SK-N-SH (cell line): ENCODE data around the gene DIRAS2. TPM values are rescaled to one million over a fixed set of nuclear protein-coding genes. Genes with fewer than 3 reads are reported as not detected.

Source experiments
- CTCF ChIA-PET: fragments of 300-600, 350-600 bp; formaldehyde crosslinking; extraction: SDS; loops from one replicate; lab custom pipeline; 2021; lab: Yijun Ruan, JAX
- POLR2A ChIA-PET: fragments of 350-600 bp; sonication (Branson Sonifier 250); formaldehyde crosslinking; extraction: SDS; loops from one replicate; lab custom pipeline; 2020; ENCODE audit warnings: antibody characterized with exemption, inconsistent platforms; lab: Yijun Ruan, JAX
- DNase-seq: peaks from one replicate; pipeline ENCODE4 v3.0.0; 2012
- H2AFZ ChIP-seq: fragments of 200-600 bp; sonication (generic); 2 replicates; pipeline ENCODE4 v1.8.1; 2016; ENCODE audit warnings: antibody characterized with exemption, mild to moderate bottlenecking, low read depth
- H3F3A ChIP-seq: fragments of 200-600 bp; sonication (generic); replicated peaks from 2 replicates; pipeline ENCODE3; 2016; ENCODE audit warnings: antibody characterized with exemption, mild to moderate bottlenecking; ENCODE audit not compliant: insufficient read depth
- H3K27ac ChIP-seq, 2 experiments: fragments of 200-500 bp in 1 of 2; fragments of 200-600 bp in 1 of 2; sonication (Bioruptor generic) in 1 of 2; sonication (generic), shearing (Covaris generic) in 1 of 2; 2 replicates each; pipeline versions ENCODE4 v1.5.1 to v1.6.1; 2014 to 2016; ENCODE audit warnings: low read depth in 2 of 2, inconsistent platforms in 1 of 2, low read length in 1 of 2, mild to moderate bottlenecking in 1 of 2, mixed read lengths in 1 of 2
- H3K27me3 ChIP-seq: fragments of 200-600 bp; sonication (generic), shearing (Covaris generic); 2 replicates; pipeline ENCODE4 v1.6.1; 2016; ENCODE audit warnings: mixed run types; ENCODE audit not compliant: insufficient read depth
- H3K36me3 ChIP-seq, 2 experiments: fragments of 200-500 bp in 1 of 2; fragments of 200-600 bp in 1 of 2; sonication (Bioruptor generic) in 1 of 2; sonication (generic) in 1 of 2; replicated peaks in 1 of 2; 2 replicates each; pipeline versions ENCODE3 to v1.5.1; 2014 to 2016; ENCODE audit warnings: low read length in 1 of 2, mild to moderate bottlenecking in 1 of 2; ENCODE audit not compliant: insufficient read depth in 2 of 2, control insufficient read depth in 1 of 2
- H3K4me1 ChIP-seq, 2 experiments: fragments of 200-500 bp in 1 of 2; fragments of 200-600 bp in 1 of 2; sonication (Bioruptor generic) in 1 of 2; sonication (generic), shearing (Covaris generic) in 1 of 2; 2 replicates each; pipeline versions ENCODE4 v1.5.1 to v1.6.1; 2014 to 2016; ENCODE audit warnings: low read depth in 1 of 2, low read length in 1 of 2, mixed run types in 1 of 2; ENCODE audit not compliant: insufficient read depth in 2 of 2, control insufficient read depth in 1 of 2
- H3K4me2 ChIP-seq: fragments of 200-600 bp; sonication (generic), shearing (Covaris generic); 2 replicates; pipeline ENCODE4 v1.6.1; 2017; ENCODE audit warnings: mixed run types
- H3K4me3 ChIP-seq, 2 experiments: fragments of 200-500 bp in 1 of 2; fragments of 200-600 bp in 1 of 2; sonication (Bioruptor generic) in 1 of 2; sonication (generic), shearing (Covaris generic) in 1 of 2; 2 replicates each; pipeline versions ENCODE4 v1.5.1 to v1.8.1; 2014 to 2016; ENCODE audit warnings: low read depth in 2 of 2, inconsistent platforms in 1 of 2, low read length in 1 of 2, mild to moderate bottlenecking in 1 of 2, mixed read lengths in 1 of 2, moderate library complexity in 1 of 2
- H3K79me2 ChIP-seq: fragments of 200-600 bp; sonication (generic); 2 replicates; pipeline ENCODE4 v1.8.1; 2017; ENCODE audit warnings: mild to moderate bottlenecking; ENCODE audit not compliant: insufficient read depth
- H3K9ac ChIP-seq: fragments of 200-600 bp; sonication (generic); 2 replicates; pipeline ENCODE4 v1.6.1; 2017; ENCODE audit warnings: mixed run types
- H3K9me2 ChIP-seq: fragments of 200-600 bp; sonication (generic); 2 replicates; pipeline ENCODE4 v1.6.1; 2017; ENCODE audit warnings: mixed run types
- H3K9me3 ChIP-seq: fragments of 200-600 bp; sonication (generic); 2 replicates; pipeline ENCODE4 v1.6.1; 2017; ENCODE audit warnings: mixed run types, mild to moderate bottlenecking, moderate library complexity
- H4K20me1 ChIP-seq: fragments of 200-600 bp; sonication (generic); 2 replicates; pipeline ENCODE4 v1.6.1; 2017; ENCODE audit warnings: mild to moderate bottlenecking, mixed run types; ENCODE audit not compliant: insufficient read depth
- CHD2 ChIP-seq: fragments of 150-350 bp; IDR thresholded peaks from 2 replicates; pipeline ENCODE4 v1.6.1; 2018; ENCODE audit warnings: low read length; ENCODE audit not compliant: partially characterized antibody
- ELF1 ChIP-seq: IDR thresholded peaks from 2 replicates; pipeline ENCODE4 v1.4.0; 2012
- EP300 ChIP-seq, 2 experiments: IDR thresholded peaks; 2 replicates each; pipeline versions ENCODE4 v1.4.0 to v1.6.1; 2012; ENCODE audit warnings: borderline replicate concordance in 1 of 2, low read depth in 1 of 2, low read length in 1 of 2
- EZH2phosphoT487 ChIP-seq: fragments of 200-600 bp; sonication (generic); IDR thresholded peaks from 2 replicates; pipeline ENCODE4 v1.6.1; 2017; ENCODE audit warnings: low read depth, mixed run types, mild to moderate bottlenecking, antibody characterized with exemption, moderate library complexity, borderline replicate concordance
- FOSL2 ChIP-seq: IDR thresholded peaks from 2 replicates; pipeline ENCODE4 v1.4.0; 2012; ENCODE audit warnings: low read depth, mild to moderate bottlenecking, moderate library complexity, borderline replicate concordance
- FOXM1 ChIP-seq: IDR thresholded peaks from 2 replicates; pipeline ENCODE4 v1.4.0; 2012; ENCODE audit warnings: low read depth, mild to moderate bottlenecking
- IRF3 ChIP-seq: fragments of 150-350 bp; IDR thresholded peaks from 2 replicates; pipeline ENCODE4 v1.6.1; 2016; ENCODE audit warnings: mild to moderate bottlenecking, low read depth, low read length
- JUND ChIP-seq: IDR thresholded peaks from 2 replicates; pipeline ENCODE4 v1.4.0; 2012
- NFIC ChIP-seq: IDR thresholded peaks from 2 replicates; pipeline ENCODE4 v1.4.0; 2012; ENCODE audit warnings: borderline replicate concordance
- RAD21 ChIP-seq: IDR thresholded peaks from 2 replicates; pipeline ENCODE4 v1.6.1; 2012; ENCODE audit warnings: mild to moderate bottlenecking, low read length
- REST ChIP-seq: IDR thresholded peaks from 2 replicates; pipeline ENCODE4 v1.6.1; 2012; ENCODE audit warnings: mild to moderate bottlenecking, low read depth, low read length, moderate library complexity
- SIN3A ChIP-seq: IDR thresholded peaks from 2 replicates; pipeline ENCODE4 v1.6.1; 2012; ENCODE audit warnings: low read depth, mild to moderate bottlenecking, low read length, moderate library complexity, borderline replicate concordance
- TAF1 ChIP-seq: IDR thresholded peaks from 2 replicates; pipeline ENCODE4 v1.6.1; 2012; ENCODE audit warnings: low read depth, mild to moderate bottlenecking, low read length, moderate library complexity, borderline replicate concordance
- TCF12 ChIP-seq: IDR thresholded peaks from 2 replicates; pipeline ENCODE4 v1.4.0; 2012
- TEAD4 ChIP-seq: IDR thresholded peaks from 2 replicates; pipeline ENCODE4 v1.4.0; 2012; ENCODE audit warnings: mild to moderate bottlenecking, borderline replicate concordance; ENCODE audit not compliant: insufficient read depth
- USF1 ChIP-seq: IDR thresholded peaks from 2 replicates; pipeline ENCODE4 v1.4.0; 2012; ENCODE audit warnings: low read depth, borderline replicate concordance
- USF2 ChIP-seq: fragments of 150-350 bp; IDR thresholded peaks from 2 replicates; pipeline ENCODE4 v1.6.1; 2017; ENCODE audit warnings: antibody characterized with exemption, low read length, low read depth, borderline replicate concordance
- WGBS: methylation state at CpG from one replicate; pipeline ENCODE4 v1.1.6; 2017; ENCODE audit warnings: low lambda C conversion rate; 5-methylcytosine and 5-hydroxymethylcytosine counted together
- polyA plus RNA-seq, 3 experiments: library from polyadenylated mRNA; depleted of rRNA; stranded (reverse); fragments of >200 nt; gene quantifications; 2 replicates each; pipeline ENCODE4 v1.2.3, GENCODE V29; 2012

The DIRAS2 gene
- polyA plus RNA-seq, 1 of the 3 experiments (the other 2 are of a cell fraction): not detected

- TF ChIP-seq REST: no peak
- TF ChIP-seq ELF1: no peak
- no peak for TF ChIP-seq IRF3
- TF ChIP-seq SIN3A: no peak
- TF ChIP-seq USF1: no peak
- TF ChIP-seq EZH2phosphoT487: no peak
- no peak for TF ChIP-seq TEAD4
- TF ChIP-seq CHD2: no peak
- no peak for TF ChIP-seq USF2
- no peak for TF ChIP-seq TAF1
- TF ChIP-seq JUND: no peak
- TF ChIP-seq, all 33 proteins: peak for 0
Observed at GRCh38 chr9:90665072-90665471, 22.4 kb upstream of the DIRAS2 start (continued).

GRCh38 chr9:90659650-90660364 lies 17.2 kb upstream of the DIRAS2 start:
- TF ChIP-seq NFIC (no peak), FOSL2 (peak; percentile 60), JUND (peak; percentile 50), TCF12 (peak; percentile 40; the same call in 1 of the 2 replicates), FOXM1 (no peak), RAD21 (no peak), ELF1 (no peak), EP300 (IDR thresholded peaks at IDR 0.05; ENCODE audit: borderline replicate concordance in 1 of 2, low read depth in 1 of 2, low read length in 1 of 2) (no peak)
- WGBS: 15% methylated on average over 3 of the region's 3 CpGs
- no peaks in the 10 kb centered on the region for H3K27me3 ChIP-seq

More at GRCh38 chr9:90659650-90660364, 17.2 kb upstream of the DIRAS2 start:
- H3K4me1 ChIP-seq: no peaks in the 10 kb centered on the region
- no peaks in the 10 kb centered on the region for H4K20me1 ChIP-seq
- no peak overlapping the region for H3K9ac ChIP-seq
- no peaks in the 10 kb centered on the region for H3K9me3 ChIP-seq
- no peak for DNase-seq
- no peaks in the 10 kb centered on the region for H3F3A ChIP-seq
- no peak overlapping the region for H3K4me2 ChIP-seq
- no peaks in the 10 kb centered on the region for H3K36me3 ChIP-seq
- no peak overlapping the region for H2AFZ ChIP-seq
- H3K4me3 ChIP-seq: no peak overlapping the region
- peak overlapping the region in 1 of 2 experiments; percentile 40; a peak in 1 of 4 replicates for H3K27ac ChIP-seq
- no peaks in the 10 kb centered on the region for H3K9me2 ChIP-seq
- ChIA-PET POLR2A (no interaction called here), CTCF (interaction anchor here (0.8 to 1.0 kb wide), 2 partner anchors 17 to 517 kb away, joined by 3 read pairs; partner anchors contain the start of gene DIRAS2)
- no peaks in the 10 kb centered on the region for H3K79me2 ChIP-seq
